HUES64 (cell line): Measurements from ENCODE around the gene SLC9A6.

Experiments used
- H3K27ac ChIP-seq: 2 replicates; pipeline ENCODE4 v1.7.0; 2013; ENCODE audit warnings: low read depth, low read length, inconsistent platforms
- H3K27me3 ChIP-seq: 2 replicates; pipeline ENCODE4 v1.6.1; 2013; ENCODE audit warnings: mild to moderate bottlenecking, low read length; ENCODE audit not compliant: insufficient read depth
- H3K36me3 ChIP-seq: 2 replicates; pipeline ENCODE4 v1.6.1; 2013; ENCODE audit warnings: mild to moderate bottlenecking, low read length; ENCODE audit not compliant: insufficient read depth
- H3K4me1 ChIP-seq: 2 replicates; pipeline ENCODE4 v1.6.1; 2013; ENCODE audit warnings: mild to moderate bottlenecking, low read length, moderate library complexity; ENCODE audit not compliant: insufficient read depth
- H3K4me3 ChIP-seq: 2 replicates; pipeline ENCODE4 v1.5.1; 2013; ENCODE audit warnings: mild to moderate bottlenecking, low read length, moderate library complexity
- H3K9ac ChIP-seq: 2 replicates; pipeline ENCODE4 v1.6.1; 2013; ENCODE audit warnings: mild to moderate bottlenecking, low read depth, low read length
- H3K9me3 ChIP-seq: 2 replicates; pipeline ENCODE4 v1.6.1; 2013; ENCODE audit warnings: low read depth, low read length; ENCODE audit not compliant: insufficient read depth
- WGBS: fragments of 150-250, 120-280 bp; methylation state at CpG from one replicate; pipeline ENCODE4 v1.1.7; 2013; ENCODE audit warnings: missing lambda C conversion rate; 5-methylcytosine and 5-hydroxymethylcytosine counted together

Gene SLC9A6

GRCh38 chrX:136029766-136030165 lies 44.5 kb downstream of the SLC9A6 start:
- no peak overlapping the region for H3K27ac ChIP-seq

GRCh38 chrX:136030303-136031191 lies 45.3 kb downstream of the SLC9A6 start:
- Histone ChIP-seq H3K4me3 (no peak overlapping the region), H3K36me3 (peaks cover 14% of the 10 kb centered on the region), H3K9ac (no peak overlapping the region), H3K9me3 (no peaks in the 10 kb centered on the region), H3K27ac (no peak overlapping the region), H3K27me3 (no peaks in the 10 kb centered on the region), H3K4me1 (no peaks in the 10 kb centered on the region)
- 91% methylated on average over 9 of the region's 9 CpGs for WGBS

More at GRCh38 chrX:136029766-136030165, 44.5 kb downstream of the SLC9A6 start:
- peaks cover 18% of the 10 kb centered on the region for H3K36me3 ChIP-seq
- no peak overlapping the region for H3K9ac ChIP-seq
- H3K4me1 ChIP-seq, result no peaks in the 10 kb centered on the region
- H3K9me3 ChIP-seq, result no peaks in the 10 kb centered on the region
- no peaks in the 10 kb centered on the region for H3K27me3 ChIP-seq
- WGBS, result 100% methylated on average over 2 of the region's 2 CpGs
- no peak overlapping the region for H3K4me3 ChIP-seq

DNA sequence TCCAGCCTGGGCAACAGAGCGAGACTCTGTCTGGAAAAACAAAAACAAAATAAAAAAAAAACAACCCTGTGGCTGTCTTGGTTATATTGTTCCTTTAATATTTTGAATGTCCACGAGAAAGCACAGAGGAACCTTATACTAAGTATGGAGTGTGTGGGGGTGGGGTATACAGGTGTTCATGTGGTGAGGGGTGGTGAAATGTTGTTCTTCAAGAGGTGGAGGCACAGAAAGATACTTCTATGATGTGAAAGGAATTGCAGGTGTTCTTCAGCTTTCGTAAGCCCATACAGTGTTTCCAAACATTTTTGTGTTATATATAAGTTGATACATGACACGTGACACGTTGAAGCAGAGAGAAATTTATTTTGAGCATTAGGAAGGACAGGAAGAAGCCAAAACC lies 46.4 kb downstream of the SLC9A6 start:
- Histone ChIP-seq H3K9me3 (no peaks in the 10 kb centered on the region), H3K27ac (no peak overlapping the region), H3K4me3 (no peak overlapping the region), H3K36me3 (peaks cover 14% of the 10 kb centered on the region), H3K9ac (no peak overlapping the region), H3K27me3 (no peaks in the 10 kb centered on the region), H3K4me1 (no peaks in the 10 kb centered on the region)
- 94% methylated on average over 2 of the region's 5 CpGs for WGBS

DNA sequence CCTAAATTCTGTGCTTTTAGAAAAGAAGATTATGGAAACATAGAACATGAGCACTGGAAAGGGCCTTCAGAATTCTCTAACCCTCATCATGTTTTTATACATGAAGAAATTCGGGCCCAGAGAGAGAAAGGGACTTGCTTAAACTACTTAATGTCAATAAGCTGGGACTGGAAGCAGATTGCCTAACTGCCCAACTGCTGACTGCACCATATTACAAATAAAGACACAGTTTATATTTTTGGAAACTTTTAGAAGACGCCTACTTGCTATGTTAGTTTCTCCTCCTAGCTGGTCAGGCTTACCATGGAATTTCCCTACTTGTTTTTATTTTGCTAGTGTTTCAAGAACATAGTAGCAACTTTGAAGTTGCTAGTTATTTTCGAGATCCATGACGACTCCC lies 47.1 kb downstream of the SLC9A6 start:
- no peak overlapping the region for H3K27ac ChIP-seq
- no peaks in the 10 kb centered on the region for H3K27me3 ChIP-seq
- peaks cover 14% of the 10 kb centered on the region for H3K36me3 ChIP-seq
- 96% methylated on average over 3 of the region's 4 CpGs for WGBS
- no peak overlapping the region for H3K9ac ChIP-seq
- H3K9me3 ChIP-seq, result no peaks in the 10 kb centered on the region
- H3K4me3 ChIP-seq, result no peak overlapping the region
- no peaks in the 10 kb centered on the region for H3K4me1 ChIP-seq

GRCh38 chrX:136034668-136035067 lies 49.4 kb downstream of the SLC9A6 start:
- H3K4me1 ChIP-seq, result no peaks in the 10 kb centered on the region
- H3K27ac ChIP-seq, result no peak overlapping the region
- H3K36me3 ChIP-seq, result peaks cover 14% of the 10 kb centered on the region
- no peaks in the 10 kb centered on the region for H3K27me3 ChIP-seq
- H3K4me3 ChIP-seq, result no peak overlapping the region
- WGBS, result no CpG with 5 or more reads among the region's 1 CpG
- no peak overlapping the region for H3K9ac ChIP-seq
- no peaks in the 10 kb centered on the region for H3K9me3 ChIP-seq

GRCh38 chrX:136035663-136036062 lies 50.4 kb downstream of the SLC9A6 start:
- Histone ChIP-seq H3K4me3 (no peak overlapping the region), H3K9me3 (no peaks in the 10 kb centered on the region), H3K27me3 (no peaks in the 10 kb centered on the region), H3K4me1 (no peaks in the 10 kb centered on the region), H3K9ac (no peak overlapping the region), H3K36me3 (0 out of 2 replicates have a peak, but pooled peaks cover 7% of the 10 kb centered on the region), H3K27ac (no peak overlapping the region)
- WGBS, result 90% methylated on average over 1 of the region's 1 CpG

DNA sequence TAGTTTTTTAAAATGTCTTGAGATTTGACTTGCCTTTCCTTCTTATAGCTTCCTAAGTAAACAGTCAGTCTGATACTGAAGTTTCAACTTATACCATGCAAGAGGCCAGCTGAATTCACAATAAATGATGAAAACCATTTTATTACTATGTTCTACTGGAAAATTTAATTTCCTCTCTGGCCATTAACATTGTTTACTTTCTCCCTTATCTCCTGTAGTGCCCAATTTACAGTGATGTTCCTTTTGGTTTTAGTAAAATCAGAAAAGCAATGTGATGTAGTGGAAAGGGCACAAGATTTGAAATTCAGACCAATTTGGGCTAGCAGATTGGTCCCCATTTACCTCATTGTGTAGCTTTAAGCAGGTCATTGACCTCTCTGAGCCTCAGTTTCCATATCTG lies 54.2 kb downstream of the SLC9A6 start:
- Histone ChIP-seq H3K4me1 (no peaks in the 10 kb centered on the region), H3K36me3 (peaks cover 8% of the 10 kb centered on the region; the same call in 1 of the 2 replicates), H3K4me3 (no peak overlapping the region), H3K9ac (no peak overlapping the region), H3K27me3 (no peaks in the 10 kb centered on the region), H3K9me3 (no peaks in the 10 kb centered on the region), H3K27ac (no peak overlapping the region)

DNA sequence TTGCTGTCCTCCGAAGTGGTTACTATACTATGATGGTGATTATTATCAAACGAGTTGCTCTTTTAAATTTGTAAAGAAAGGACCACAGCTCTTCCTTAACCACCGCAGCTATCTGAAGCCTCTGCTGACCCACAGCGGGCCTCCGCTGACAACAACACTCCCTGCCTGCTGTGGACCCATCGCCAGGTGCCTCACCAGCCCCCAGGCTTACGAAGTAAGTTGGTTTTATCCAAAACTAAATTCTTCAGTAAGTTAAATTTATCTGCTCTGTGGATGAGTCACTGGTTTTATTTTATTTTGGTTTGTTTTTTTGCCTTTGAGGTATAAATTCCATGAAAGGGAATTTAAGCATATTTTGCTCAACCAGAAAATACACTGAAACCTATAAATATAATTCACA lies 54.7 kb downstream of the SLC9A6 start:
- Histone ChIP-seq H3K36me3 (peaks cover 11% of the 10 kb centered on the region; the same call in 1 of the 2 replicates), H3K4me1 (no peaks in the 10 kb centered on the region), H3K9ac (no peak overlapping the region), H3K9me3 (no peaks in the 10 kb centered on the region), H3K27ac (no peak overlapping the region), H3K27me3 (no peaks in the 10 kb centered on the region), H3K4me3 (no peak overlapping the region)
- 92% methylated on average over 7 of the region's 7 CpGs for WGBS

- H3K9me3 ChIP-seq, result no peaks in the 10 kb centered on the region
- 92% methylated on average over 6 of the region's 7 CpGs for WGBS
- H3K36me3 ChIP-seq, result peaks cover 12% of the 10 kb centered on the region; the same call in 1 of the 2 replicates
- no peak overlapping the region for H3K27ac ChIP-seq
- H3K27me3 ChIP-seq, result no peaks in the 10 kb centered on the region
- no peak overlapping the region for H3K4me3 ChIP-seq
- no peaks in the 10 kb centered on the region for H3K4me1 ChIP-seq
- H3K9ac ChIP-seq, result no peak overlapping the region
These were observed 56.1 kb downstream of the SLC9A6 start for GRCh38 chrX:136041254-136041812.

- no peak overlapping the region for H3K4me3 ChIP-seq
- peaks cover 12% of the 10 kb centered on the region; the same call in 1 of the 2 replicates for H3K36me3 ChIP-seq
- H3K27ac ChIP-seq, result no peak overlapping the region
- H3K9ac ChIP-seq, result no peak overlapping the region
- no peaks in the 10 kb centered on the region for H3K4me1 ChIP-seq
- no peaks in the 10 kb centered on the region for H3K27me3 ChIP-seq
- WGBS, result 74% methylated on average over 3 of the region's 5 CpGs
- no peaks in the 10 kb centered on the region for H3K9me3 ChIP-seq
These were observed 59.8 kb downstream of the SLC9A6 start for GRCh38 chrX:136045008-136045407.

DNA sequence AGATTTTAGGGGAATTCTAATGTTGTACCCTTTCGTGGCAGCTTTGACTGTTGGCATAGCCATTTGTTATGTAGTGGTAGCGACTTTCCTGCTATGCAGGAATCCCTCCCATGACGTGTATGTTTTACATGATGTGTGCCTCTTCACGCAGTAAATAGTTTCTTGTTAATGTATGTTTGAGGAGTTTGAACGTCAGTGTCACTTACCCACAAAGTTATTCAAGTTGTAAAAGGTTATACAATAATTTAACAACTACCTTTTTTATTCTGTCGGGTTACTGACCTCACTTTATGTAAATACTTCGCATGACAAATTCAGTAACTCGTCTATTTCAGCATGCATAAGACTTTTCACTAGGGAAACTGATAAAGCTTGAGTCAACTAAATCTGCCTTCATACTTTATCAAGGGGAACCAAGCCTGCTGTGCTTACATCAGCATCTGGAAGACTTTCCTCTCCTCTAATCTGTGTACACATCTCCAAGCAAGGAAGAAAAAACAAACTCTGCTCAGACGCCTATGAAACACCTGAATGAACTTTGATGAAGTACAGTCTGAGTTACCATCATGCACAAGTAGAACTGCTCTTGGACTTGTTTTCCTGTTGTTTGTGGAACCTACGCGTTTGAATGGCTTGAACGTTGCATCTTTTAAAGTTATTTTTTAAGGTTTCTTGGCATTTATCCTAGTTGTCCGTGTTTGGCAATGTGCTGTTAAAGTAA lies 61.2 kb downstream of the SLC9A6 start:
- H3K4me1 ChIP-seq, result no peaks in the 10 kb centered on the region
- no peaks in the 10 kb centered on the region for H3K9me3 ChIP-seq
- peaks cover 12% of the 10 kb centered on the region; the same call in 1 of the 2 replicates for H3K36me3 ChIP-seq
- no peak overlapping the region for H3K4me3 ChIP-seq
- H3K27me3 ChIP-seq, result no peaks in the 10 kb centered on the region
- H3K9ac ChIP-seq, result no peak overlapping the region
- 88% methylated on average over 11 of the region's 13 CpGs for WGBS
- H3K27ac ChIP-seq, result no peak overlapping the region
